WERI-Rb-1 (cell line): ENCODE data around the gene NGFR.
"Not testable (repeated sequence)": the region's sequence is repeated elsewhere in the genome, so short reads cannot be mapped to it uniquely, and the experiment has no call there.

Experiments
- DNase-seq: peaks from one replicate; pipeline ENCODE4 v3.0.0-alpha.2; 2020
- H3K27ac ChIP-seq: fragments of 250-450 bp; sonication (Bioruptor Pico); 2 replicates; pipeline ENCODE4 v1.5.1; 2020; ENCODE audit warnings: mild to moderate bottlenecking, moderate library complexity
- H3K27me3 ChIP-seq: fragments of 250-450 bp; sonication (Bioruptor Pico); 2 replicates; pipeline ENCODE4 v1.5.1; 2021; ENCODE audit warnings: mild to moderate bottlenecking, low read depth, moderate library complexity; ENCODE audit not compliant: insufficient read depth, severe bottlenecking
- H3K36me3 ChIP-seq: fragments of 250-450 bp; sonication (Bioruptor Pico); 2 replicates; pipeline ENCODE4 v1.5.1; 2020; ENCODE audit warnings: mild to moderate bottlenecking, moderate library complexity
- H3K4me3 ChIP-seq: 2 replicates; pipeline ENCODE4 v1.5.1; 2011; ENCODE audit warnings: low read depth, mild to moderate bottlenecking, control low read depth, low read length
- H3K9me3 ChIP-seq: fragments of 250-450 bp; sonication (Bioruptor Pico); 2 replicates; pipeline ENCODE4 v1.5.1; 2021; ENCODE audit warnings: mild to moderate bottlenecking, moderate library complexity; ENCODE audit not compliant: severe bottlenecking
- CTCF ChIP-seq: IDR thresholded peaks from 2 replicates; pipeline ENCODE4 v1.5.1; 2011; ENCODE audit warnings: low read depth, mild to moderate bottlenecking, control low read depth, inconsistent platforms, low read length

Gene NGFR

GRCh38 chr17:49501496-49501895, 6.4 kb downstream of the NGFR start:
- TF ChIP-seq CTCF, result no peak
- DNase-seq, result no peak
- Histone ChIP-seq H3K4me3 (no peak overlapping the region), H3K9me3 (no peaks in the 10 kb centered on the region), H3K36me3 (no peaks in the 10 kb centered on the region), H3K27ac (no peak overlapping the region), H3K27me3 (peaks cover 14% of the 10 kb centered on the region)

- Histone ChIP-seq H3K4me3 (no peak overlapping the region), H3K27ac (no peak overlapping the region; the same call in 1 of the 2 replicates)
These were observed 7.2 kb downstream of the NGFR start for GRCh38 chr17:49502254-49502653.

GRCh38 chr17:49502680-49503079, 7.6 kb downstream of the NGFR start:
- not testable (repeated sequence) for H3K27ac ChIP-seq, H3K9me3 ChIP-seq, H3K36me3 ChIP-seq, H3K27me3 ChIP-seq, H3K4me3 ChIP-seq, DNase-seq

More at GRCh38 chr17:49502254-49502653, 7.2 kb downstream of the NGFR start:
- no peaks in the 10 kb centered on the region for H3K9me3 ChIP-seq
- DNase-seq, result no peak
- H3K36me3 ChIP-seq, result no peaks in the 10 kb centered on the region
- TF ChIP-seq CTCF, result no peak
- H3K27me3 ChIP-seq, result peaks cover 6% of the 10 kb centered on the region

- no peaks in the 10 kb centered on the region for H3K27me3 ChIP-seq
- DNase-seq, result no peak
- no peak for TF ChIP-seq CTCF
These were observed 9.3 kb downstream of the NGFR start for GRCh38 chr17:49504369-49504768.

GRCh38 chr17:49505854-49506253, 10.8 kb downstream of the NGFR start:
- DNase-seq, result no peak
- TF ChIP-seq CTCF, result no peak
- Histone ChIP-seq H3K36me3 (no peaks in the 10 kb centered on the region; the same call in 1 of the 2 replicates), H3K9me3 (no peaks in the 10 kb centered on the region), H3K27ac (no peak overlapping the region), H3K4me3 (no peak overlapping the region), H3K27me3 (no peaks in the 10 kb centered on the region)

More at GRCh38 chr17:49504369-49504768, 9.3 kb downstream of the NGFR start:
- Histone ChIP-seq H3K4me3 (no peak overlapping the region), H3K9me3 (no peaks in the 10 kb centered on the region), H3K36me3 (no peaks in the 10 kb centered on the region), H3K27ac (no peak overlapping the region)

GRCh38 chr17:49506282-49506681, 11.2 kb downstream of the NGFR start:
- H3K4me3 ChIP-seq, result no peak overlapping the region
- no peaks in the 10 kb centered on the region for H3K9me3 ChIP-seq
- H3K27ac ChIP-seq, result no peak overlapping the region
- no peak for TF ChIP-seq CTCF
- no peak for DNase-seq
- no peaks in the 10 kb centered on the region; the same call in 1 of the 2 replicates for H3K36me3 ChIP-seq
- no peaks in the 10 kb centered on the region for H3K27me3 ChIP-seq
